Muscle layer of colon (tissue), 2 donors: Measurements from ENCODE around the gene BLCAP.
"Not testable (repeated sequence)": the region's sequence is repeated elsewhere in the genome, so short reads cannot be mapped to it uniquely, and the experiment has no call there.

Source experiments
- H3K27ac ChIP-seq: one replicate; pipeline ENCODE4 v1.7.0; 2013; ENCODE audit warnings: low read depth, mild to moderate bottlenecking, low read length, moderate library complexity
- H3K27me3 ChIP-seq, 2 donors: one replicate each; pipeline ENCODE4 v1.7.0; 2013; ENCODE audit warnings: low read length in 2 of 2, mild to moderate bottlenecking in 2 of 2; ENCODE audit not compliant: insufficient read depth in 2 of 2, control insufficient read depth in 1 of 2
- H3K36me3 ChIP-seq: one replicate; pipeline ENCODE4 v1.7.0; 2013; ENCODE audit warnings: mild to moderate bottlenecking, low read length; ENCODE audit not compliant: insufficient read depth
- H3K4me1 ChIP-seq: one replicate; pipeline ENCODE4 v1.7.0; 2013; ENCODE audit warnings: mild to moderate bottlenecking, low read length; ENCODE audit not compliant: insufficient read depth
- H3K4me3 ChIP-seq, 2 donors: one replicate each; pipeline ENCODE4 v1.7.0; 2013; ENCODE audit warnings: low read length in 2 of 2, low read depth in 1 of 2, mild to moderate bottlenecking in 1 of 2, moderate library complexity in 1 of 2
- H3K9ac ChIP-seq: one replicate; pipeline ENCODE4 v1.7.0; 2013; ENCODE audit warnings: low read length
- H3K9me3 ChIP-seq: one replicate; pipeline ENCODE4 v1.7.0; 2013; ENCODE audit warnings: mild to moderate bottlenecking, low read length
- donor health status: abdominal sarcoma.
- donor health status: Adenocarcinoma of cecum.

BLCAP gene, protein sequence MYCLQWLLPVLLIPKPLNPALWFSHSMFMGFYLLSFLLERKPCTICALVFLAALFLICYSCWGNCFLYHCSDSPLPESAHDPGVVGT

GRCh38 chr20:37527638-37528445 lies at the start of gene BLCAP:
TSS of gene BLCAP (minus strand) at chr20:37527876. CDS start at chr20:37519174, 8,702 bp downstream.
- peaks cover 33% of the 10 kb centered on the region for H3K4me1 ChIP-seq
- no peaks in the 10 kb centered on the region for H3K27me3 ChIP-seq
- H3K9ac ChIP-seq: peak within 1 kb of the TSS; percentile 84
- H3K4me3 ChIP-seq: peak within 1 kb of the TSS; percentile 86 to 97
- H3K27ac ChIP-seq: peak within 1 kb of the TSS; percentile 98
- H3K9me3 ChIP-seq: no peaks in the 10 kb centered on the region
- H3K36me3 ChIP-seq: no peaks in the 10 kb centered on the region

DNA sequence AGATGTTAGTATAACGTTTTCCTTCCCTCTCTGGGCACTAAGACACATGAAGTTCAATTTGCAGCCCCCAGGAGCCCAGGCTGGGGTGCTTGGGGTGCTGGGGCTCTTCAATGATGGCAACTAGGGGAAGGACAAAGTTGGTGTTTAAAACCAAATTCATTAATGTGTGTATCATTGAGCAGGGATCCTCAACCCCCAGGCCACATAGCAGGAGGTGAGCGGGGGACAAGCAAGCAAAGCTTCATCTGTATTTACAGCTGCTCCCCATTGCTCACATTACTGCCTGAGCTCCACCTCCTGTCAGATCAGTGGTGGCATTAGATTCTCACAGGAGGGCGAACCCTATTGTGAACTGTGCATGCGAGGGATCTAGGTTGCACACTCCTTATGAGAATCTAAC lies 49.8 kb upstream of the BLCAP start:
- not testable (repeated sequence) for H3K9me3 ChIP-seq, H3K9ac ChIP-seq, H3K4me3 ChIP-seq, H3K27me3 ChIP-seq, H3K4me1 ChIP-seq, H3K27ac ChIP-seq, H3K36me3 ChIP-seq

DNA sequence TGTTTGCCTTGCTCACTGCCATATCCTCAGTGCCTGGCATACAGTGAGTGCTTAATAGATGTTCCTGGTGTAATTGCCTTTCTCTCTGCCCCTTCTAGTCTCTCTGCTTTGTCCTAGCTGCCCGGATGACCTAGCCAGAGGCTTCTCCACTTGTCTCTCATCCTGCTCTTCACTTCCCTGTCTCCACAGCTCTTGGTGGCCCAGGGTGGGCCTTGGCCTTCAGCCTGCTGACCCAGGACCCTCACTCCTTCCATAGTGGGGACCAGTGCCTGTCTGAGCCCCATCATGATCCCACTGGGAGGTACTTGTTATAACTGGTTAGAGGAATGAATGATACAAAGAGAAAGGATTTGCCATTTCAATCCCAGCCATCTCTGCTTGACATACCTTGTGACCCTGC lies 49.2 kb upstream of the BLCAP start:
- Histone ChIP-seq H3K36me3 (no peaks in the 10 kb centered on the region), H3K9ac (no peak overlapping the region), H3K9me3 (no peaks in the 10 kb centered on the region), H3K4me1 (no peaks in the 10 kb centered on the region), H3K27ac (no peak overlapping the region), H3K27me3 (peaks cover 0 to 5% of the 10 kb centered on the region in 2 donors), H3K4me3 (no peak overlapping the region)

DNA sequence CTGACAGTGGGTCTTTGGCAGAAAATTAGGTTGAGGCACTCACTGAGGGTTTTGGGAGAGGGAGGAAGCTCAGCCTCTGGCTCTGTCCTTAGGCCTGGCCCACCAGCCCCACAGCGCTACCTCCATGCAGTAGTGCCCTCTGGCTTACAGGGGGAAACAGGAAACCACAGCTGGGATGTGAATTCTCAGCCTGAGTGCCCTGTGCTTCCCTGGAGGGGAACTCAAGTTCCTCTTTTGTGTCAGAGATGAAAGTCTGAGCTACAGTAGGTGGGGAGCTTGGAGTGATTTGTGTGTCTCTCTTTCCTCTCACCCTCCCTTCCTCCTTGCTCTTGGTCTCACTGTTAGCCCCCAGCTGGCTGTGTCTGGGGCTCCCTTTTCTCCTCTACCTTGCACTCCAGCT lies 48.2 kb upstream of the BLCAP start:
- Histone ChIP-seq H3K9ac (no peak overlapping the region), H3K4me3 (no peak overlapping the region), H3K9me3 (no peaks in the 10 kb centered on the region), H3K4me1 (no peaks in the 10 kb centered on the region), H3K36me3 (no peaks in the 10 kb centered on the region), H3K27me3 (peaks cover 0 to 5% of the 10 kb centered on the region in 2 donors), H3K27ac (no peak overlapping the region)

DNA sequence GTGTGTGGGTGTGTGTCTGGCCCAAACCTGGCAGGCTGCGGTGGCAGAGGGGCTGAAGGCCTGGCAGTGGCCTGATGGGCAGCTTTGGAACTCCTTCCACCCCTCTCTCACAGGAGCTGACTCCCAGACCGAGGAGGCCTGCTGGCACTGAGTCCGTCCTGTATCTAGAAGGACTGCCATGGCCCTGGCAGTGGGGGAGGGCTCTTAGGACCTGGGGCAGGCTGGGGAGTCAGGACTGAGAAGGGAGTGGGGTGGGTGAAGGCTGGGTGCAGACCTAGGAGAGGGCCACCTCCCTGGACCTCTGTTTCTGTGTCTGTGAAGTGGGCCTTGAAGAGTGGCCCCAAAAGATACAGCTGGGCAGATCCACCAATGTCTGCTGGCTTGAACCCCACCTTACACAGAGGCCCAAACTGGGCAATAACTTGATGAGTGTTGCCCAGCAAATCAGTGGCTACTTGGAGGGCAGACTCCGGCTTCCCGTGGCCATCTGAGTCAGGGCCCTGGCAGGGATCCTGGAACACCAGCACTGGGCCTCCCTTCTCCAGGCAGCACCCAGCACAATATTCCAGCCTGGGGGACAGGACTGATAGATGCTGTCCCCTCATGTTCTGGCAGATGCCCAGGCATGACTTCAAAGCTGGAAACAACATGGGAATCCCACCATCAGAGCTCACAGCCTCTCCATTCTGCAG lies 46.7 kb upstream of the BLCAP start:
- H3K9me3 ChIP-seq: no peaks in the 10 kb centered on the region
- no peaks in the 10 kb centered on the region for H3K4me1 ChIP-seq
- H3K9ac ChIP-seq: no peak overlapping the region
- H3K27ac ChIP-seq: no peak overlapping the region
- H3K4me3 ChIP-seq: no peak overlapping the region
- H3K27me3 ChIP-seq: peaks cover 0 to 5% of the 10 kb centered on the region in 2 donors
- H3K36me3 ChIP-seq: no peaks in the 10 kb centered on the region

- H3K27ac ChIP-seq: no peak overlapping the region
- H3K36me3 ChIP-seq: no peaks in the 10 kb centered on the region
- no peaks in the 10 kb centered on the region for H3K4me1 ChIP-seq
- no peak overlapping the region for H3K4me3 ChIP-seq
- no peak overlapping the region for H3K9ac ChIP-seq
- H3K27me3 ChIP-seq: peaks cover 0 to 5% of the 10 kb centered on the region in 2 donors
- no peaks in the 10 kb centered on the region for H3K9me3 ChIP-seq
These were observed 46.0 kb upstream of the BLCAP start for GRCh38 chr20:37573626-37574198.

GRCh38 chr20:37571033-37571432 lies 43.4 kb upstream of the BLCAP start:
- no peaks in the 10 kb centered on the region for H3K9me3 ChIP-seq
- H3K4me3 ChIP-seq: no peak overlapping the region
- H3K27me3 ChIP-seq: peaks cover 0 to 10% of the 10 kb centered on the region in 2 donors
- no peaks in the 10 kb centered on the region for H3K4me1 ChIP-seq
- no peak overlapping the region for H3K27ac ChIP-seq
- H3K36me3 ChIP-seq: no peaks in the 10 kb centered on the region
- no peak overlapping the region for H3K9ac ChIP-seq

- Histone ChIP-seq H3K4me3 (no peak overlapping the region), H3K27ac (no peak overlapping the region), H3K27me3 (peaks cover under 1 to 10% of the 10 kb centered on the region in 2 donors), H3K4me1 (no peaks in the 10 kb centered on the region), H3K9me3 (no peaks in the 10 kb centered on the region), H3K9ac (no peak overlapping the region), H3K36me3 (no peaks in the 10 kb centered on the region)
These were observed 42.7 kb upstream of the BLCAP start for GRCh38 chr20:37570419-37570818.

- Histone ChIP-seq H3K4me1 (no peaks in the 10 kb centered on the region), H3K4me3 (no peak overlapping the region), H3K27me3 (peaks cover 16 to 30% of the 10 kb centered on the region in 2 donors), H3K36me3 (no peaks in the 10 kb centered on the region), H3K27ac (no peak overlapping the region), H3K9me3 (no peaks in the 10 kb centered on the region), H3K9ac (no peak overlapping the region)
These were observed 40.3 kb upstream of the BLCAP start for GRCh38 chr20:37567671-37568588.

DNA sequence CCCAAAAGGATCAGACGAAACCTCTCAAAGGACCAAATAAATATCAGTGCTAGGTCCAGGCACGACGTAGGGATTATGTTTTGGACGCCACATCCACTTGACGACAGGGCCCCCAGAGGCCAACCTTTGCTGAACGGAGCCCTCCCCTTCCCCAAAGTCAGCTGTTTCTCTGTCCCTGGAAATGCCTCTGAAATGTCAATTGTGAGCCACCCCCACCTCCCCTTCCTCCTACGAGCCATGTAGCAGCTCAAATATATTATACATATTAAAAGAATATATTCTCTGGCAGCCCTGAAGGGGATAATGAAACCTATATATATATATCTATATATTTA lies 39.6 kb upstream of the BLCAP start:
- peaks cover 16 to 31% of the 10 kb centered on the region in 2 donors for H3K27me3 ChIP-seq
- no peak overlapping the region for H3K27ac ChIP-seq
- H3K9me3 ChIP-seq: no peaks in the 10 kb centered on the region
- H3K36me3 ChIP-seq: no peaks in the 10 kb centered on the region
- H3K4me3 ChIP-seq: no peak overlapping the region
- H3K9ac ChIP-seq: no peak overlapping the region
- no peaks in the 10 kb centered on the region for H3K4me1 ChIP-seq
